Esophagus squamous epithelium (tissue), 4 donors: ENCODE data around the gene ZNF30.

ENCODE experiments used
- CTCF ChIP-seq, 6 experiments: fragments of 450-650 bp in 4 of 6; fragments of 200-600 bp in 2 of 6; sonication (generic) in 2 of 6; IDR thresholded peaks; one replicate each; pipeline ENCODE4 v1.5.1; 2016 to 2019; ENCODE audit warnings: antibody characterized with exemption in 6 of 6, mild to moderate bottlenecking in 4 of 6, moderate library complexity in 4 of 6
- POLR2A ChIP-seq, 4 donors: fragments of 450-650 bp; IDR thresholded peaks; one replicate each; pipeline ENCODE4 v1.6.1; 2017; ENCODE audit warnings: antibody characterized with exemption in 4 of 4, mild to moderate bottlenecking in 4 of 4, moderate library complexity in 3 of 4

GRCh38 chr19:34943861-34944573 is 17.3 kb downstream of the ZNF30 start:
- no peak for TF ChIP-seq CTCF (IDR thresholded peaks at IDR 0.05)
- TF ChIP-seq POLR2A (IDR thresholded peaks at IDR 0.05) = no peak
